ENCODE results near the gene SPATA22.
"Not testable (repeated sequence)": the region's sequence is repeated elsewhere in the genome, so short reads cannot be mapped to it uniquely, and the experiment has no call there.

The SPATA22 gene

DNA sequence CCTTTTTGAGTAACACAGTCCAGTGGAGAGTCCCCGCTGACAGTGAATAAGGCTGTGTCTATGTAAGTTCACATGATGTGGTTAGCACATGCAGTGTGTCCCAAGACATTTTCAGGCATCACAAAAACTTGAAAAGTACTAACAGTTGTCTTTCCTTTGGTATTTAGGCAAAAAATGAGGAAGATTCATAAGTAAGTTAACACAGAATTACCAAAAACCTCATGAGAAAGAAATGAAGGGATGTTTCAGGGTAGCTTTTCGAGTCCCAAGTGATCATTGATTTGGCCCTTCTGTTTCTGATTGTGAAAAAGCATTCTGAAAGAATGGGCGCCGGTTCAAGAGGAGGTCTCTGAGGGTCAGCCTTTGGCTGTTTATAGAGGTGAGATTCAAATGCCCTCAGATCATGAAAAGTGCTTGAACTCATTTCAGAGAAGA, 3.6 kb upstream of the SPATA22 start:
- in situ Hi-C loops (cut with MboI; ENCODE audit: low sequenced_read_pairs), result no loop called here

DNA sequence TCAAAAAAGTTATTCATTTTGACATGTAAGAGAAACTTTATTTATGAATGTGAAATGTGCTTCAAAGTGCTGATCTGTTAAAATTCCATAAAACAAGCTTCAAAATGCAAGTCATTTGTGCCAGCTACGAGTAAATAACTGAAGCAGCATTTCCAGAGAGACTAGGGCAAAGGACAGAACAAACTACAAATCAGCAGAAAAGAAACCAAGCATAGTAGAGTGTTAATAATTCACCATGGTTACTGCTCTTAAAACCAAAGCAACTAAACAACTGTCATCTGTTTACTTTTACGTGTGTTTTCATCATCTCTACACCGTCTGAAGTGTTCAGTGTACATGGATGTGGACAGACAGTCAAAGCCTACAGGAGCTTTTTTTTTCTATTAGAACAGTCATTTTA, 2.6 kb upstream of the SPATA22 start:
- in situ Hi-C loops (cut with MboI; ENCODE audit: low sequenced_read_pairs), result no loop called here

DNA sequence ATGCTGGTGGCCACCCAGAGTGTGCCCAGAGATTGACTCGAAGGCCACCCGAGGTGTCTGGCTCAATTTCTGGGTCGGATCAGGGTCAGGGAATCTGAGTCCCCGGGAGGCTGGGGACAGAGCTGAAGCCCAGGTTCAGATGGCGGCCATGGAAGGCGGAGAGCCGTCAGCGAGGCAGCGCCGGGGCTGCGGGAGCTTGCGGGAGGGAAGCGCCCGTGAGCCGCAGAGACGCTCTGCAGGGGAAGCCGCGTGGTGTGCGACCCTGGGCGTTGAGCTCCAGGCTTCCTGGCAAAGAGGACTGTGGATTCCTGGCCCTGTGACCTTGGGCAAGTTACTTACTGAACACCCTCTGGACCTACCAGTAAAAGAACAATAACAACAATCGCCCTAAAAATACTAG, 518 bp upstream of the SPATA22 start:
- in situ Hi-C loops (cut with MboI; ENCODE audit: low sequenced_read_pairs), result no loop called here

DNA sequence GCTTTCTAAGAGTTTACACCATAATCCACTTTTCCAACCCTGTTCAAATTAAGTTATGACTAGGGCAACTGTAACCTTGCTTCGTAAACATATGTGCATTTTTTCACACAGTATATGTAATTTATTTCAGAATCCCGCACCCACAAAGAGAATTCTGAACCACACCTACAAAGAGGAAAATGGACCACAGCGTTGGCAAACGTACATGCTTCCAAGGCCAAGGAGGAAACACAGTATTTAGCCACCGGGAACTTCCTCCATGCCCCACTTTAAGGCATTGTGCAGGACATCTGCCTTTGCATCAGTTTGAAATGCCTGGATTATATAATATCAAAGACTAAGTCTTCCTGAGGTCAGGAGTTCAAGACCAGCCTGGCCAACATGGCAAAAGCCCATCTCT, 2.1 kb downstream of the SPATA22 start:
- in situ Hi-C loops (cut with MboI; ENCODE audit: low sequenced_read_pairs), result no loop called here

DNA sequence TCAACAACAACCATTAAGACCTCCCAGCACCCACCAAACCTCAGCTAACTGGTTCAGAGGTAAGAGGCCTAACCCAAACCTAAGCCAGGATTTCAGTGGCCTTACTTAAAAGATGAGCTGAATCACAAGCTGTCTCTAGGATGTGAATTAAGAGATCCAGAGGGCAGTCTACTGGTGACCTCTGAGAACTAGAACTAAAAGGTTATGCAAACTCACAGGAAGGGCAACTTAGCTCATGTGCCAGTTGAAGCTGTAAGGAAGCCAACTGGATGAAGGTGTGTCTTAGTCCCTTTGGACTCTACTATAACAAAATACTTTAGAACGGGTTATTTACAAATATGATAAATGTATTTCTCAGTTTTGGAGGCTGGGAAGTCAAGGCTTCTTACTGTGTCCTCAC, 5.3 kb downstream of the SPATA22 start:
- in situ Hi-C loops (cut with MboI; ENCODE audit: low sequenced_read_pairs), result not testable (repeated sequence)

DNA sequence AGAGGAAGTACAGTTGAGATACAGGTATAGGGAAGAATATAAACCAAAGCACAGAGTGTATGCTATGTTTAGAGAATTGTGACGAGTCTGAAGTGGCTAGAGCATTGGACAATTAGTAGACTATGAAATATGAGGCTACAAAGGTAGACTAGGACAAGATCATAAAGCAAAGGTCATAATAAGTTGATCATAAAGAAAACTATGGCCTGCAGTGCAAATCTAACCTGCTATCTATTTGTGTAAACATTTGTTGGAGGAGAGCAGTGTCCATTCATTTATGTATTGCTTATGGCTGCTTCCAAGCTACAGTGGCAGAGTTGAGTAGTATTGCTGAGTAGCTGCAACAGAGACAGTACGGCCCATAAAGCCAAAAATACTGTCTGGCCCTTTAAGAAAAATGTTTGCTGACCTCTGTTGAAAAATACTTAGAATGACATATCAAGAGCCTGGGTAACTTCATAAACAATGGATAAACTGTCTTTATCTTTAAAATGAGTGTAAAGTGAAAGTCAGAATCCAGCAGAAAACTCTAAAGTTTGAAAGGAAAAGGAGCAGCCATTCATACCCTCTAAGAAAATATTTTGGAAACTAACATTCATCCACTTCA, 23.5 kb downstream of the SPATA22 start:
- in situ Hi-C loops (cut with MboI; ENCODE audit: low sequenced_read_pairs), result no loop called here

DNA sequence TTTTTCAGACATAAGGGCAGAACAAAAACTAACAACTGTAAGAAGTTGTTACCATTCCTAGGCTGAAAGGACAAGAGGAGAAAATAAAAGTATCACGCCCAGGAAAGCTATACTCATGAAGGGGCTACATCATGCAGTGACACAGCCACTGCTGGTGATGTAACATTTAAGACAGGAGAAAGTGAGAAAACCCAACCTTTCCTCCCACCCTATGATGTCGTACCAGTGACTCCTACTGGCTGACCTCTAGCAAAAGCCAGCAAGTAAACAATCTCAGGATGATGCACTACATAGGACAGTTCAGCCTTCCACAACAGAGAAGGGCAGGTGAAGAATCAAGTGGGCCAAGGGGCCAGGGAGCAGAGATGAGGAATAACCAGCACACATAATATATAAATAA, 24.0 kb downstream of the SPATA22 start:
- in situ Hi-C loops (cut with MboI; ENCODE audit: low sequenced_read_pairs), result no loop called here

DNA sequence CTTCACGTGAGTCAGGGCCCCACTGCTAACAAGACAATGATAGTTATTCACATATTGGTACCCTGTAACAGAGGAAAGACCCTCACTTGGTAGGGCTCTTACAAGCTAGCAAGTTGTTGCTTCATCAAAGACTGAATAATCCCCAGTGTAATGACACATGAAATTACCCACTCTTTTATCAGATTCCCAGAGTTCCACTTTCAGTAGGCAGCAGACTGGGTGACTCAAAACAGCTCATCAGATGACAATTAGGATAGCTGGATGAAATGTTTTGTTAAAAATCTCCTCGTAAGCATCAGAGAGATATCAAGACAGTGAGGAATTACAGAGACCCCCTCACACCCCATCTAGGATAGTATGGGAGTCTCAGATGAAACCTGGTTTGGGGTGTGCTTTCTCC, 31.2 kb downstream of the SPATA22 start:
- in situ Hi-C loops (cut with MboI; ENCODE audit: low sequenced_read_pairs), result no loop called here

DNA sequence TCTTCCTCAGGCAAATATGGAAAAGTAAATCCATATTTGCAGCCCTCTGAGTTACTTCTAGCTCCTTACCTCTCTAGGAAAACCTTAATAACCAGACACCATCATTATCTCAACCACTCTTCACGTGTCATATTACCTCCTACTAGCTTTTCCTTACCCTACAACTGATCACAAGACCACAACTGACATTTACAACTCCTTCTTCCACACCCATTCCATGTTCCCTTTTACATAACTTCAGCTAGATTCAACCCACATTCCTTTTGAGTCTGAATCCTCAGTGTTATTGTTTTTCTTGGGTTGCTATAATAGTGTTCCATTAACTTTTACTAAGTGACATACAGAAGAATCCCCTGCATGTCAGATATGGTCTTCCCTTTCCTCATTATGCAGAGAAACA, 33.3 kb downstream of the SPATA22 start:
- in situ Hi-C loops (cut with MboI; ENCODE audit: low sequenced_read_pairs), result no loop called here

DNA sequence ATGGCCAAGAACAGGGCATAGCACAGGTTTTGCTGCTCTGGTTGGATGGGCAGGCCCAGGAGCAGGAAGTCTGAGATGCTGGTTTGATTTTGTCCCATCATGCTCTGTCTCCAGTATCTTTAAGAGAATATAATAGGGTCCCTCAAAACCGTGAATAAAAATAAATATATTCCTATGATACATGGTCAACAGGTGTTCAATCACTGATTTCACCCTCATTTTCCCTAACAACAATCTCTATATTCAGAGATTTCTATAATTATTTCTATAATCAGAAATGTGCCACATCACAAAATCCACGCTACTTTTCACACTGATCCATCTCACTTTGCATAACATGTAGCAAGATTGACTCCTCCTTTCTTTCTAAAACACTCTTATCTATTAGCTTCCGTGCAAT, 37.9 kb downstream of the SPATA22 start, which contains the start of gene OR1E2:
Gene OR1E2, minus strand, starts transcription at position 101 of the 400 bp plus-strand sequence. Its CDS starts 0 bp downstream, at position 101.
- in situ Hi-C loops (cut with MboI; ENCODE audit: low sequenced_read_pairs), result no loop called here

DNA sequence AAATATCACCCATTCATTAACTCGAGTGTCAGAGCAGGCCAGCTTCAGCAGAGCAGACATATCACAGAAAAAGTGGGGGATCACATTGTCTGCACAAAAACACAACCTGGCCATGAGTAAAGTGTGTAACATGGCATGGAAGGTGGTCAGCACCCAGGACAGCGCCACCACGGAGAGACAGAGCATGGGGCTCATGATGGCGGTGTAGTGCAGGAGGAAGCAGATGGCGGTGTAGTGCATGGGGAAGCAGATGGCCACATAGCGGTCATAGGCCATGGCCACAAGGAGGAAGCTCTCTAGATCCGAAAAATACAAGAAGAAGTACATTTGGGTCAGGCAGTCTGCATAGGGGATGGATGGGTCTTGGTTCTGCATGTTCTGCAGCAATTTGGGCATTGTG, 38.4 kb downstream of the SPATA22 start:
- in situ Hi-C loops (cut with MboI; ENCODE audit: low sequenced_read_pairs), result not testable (repeated sequence)

DNA sequence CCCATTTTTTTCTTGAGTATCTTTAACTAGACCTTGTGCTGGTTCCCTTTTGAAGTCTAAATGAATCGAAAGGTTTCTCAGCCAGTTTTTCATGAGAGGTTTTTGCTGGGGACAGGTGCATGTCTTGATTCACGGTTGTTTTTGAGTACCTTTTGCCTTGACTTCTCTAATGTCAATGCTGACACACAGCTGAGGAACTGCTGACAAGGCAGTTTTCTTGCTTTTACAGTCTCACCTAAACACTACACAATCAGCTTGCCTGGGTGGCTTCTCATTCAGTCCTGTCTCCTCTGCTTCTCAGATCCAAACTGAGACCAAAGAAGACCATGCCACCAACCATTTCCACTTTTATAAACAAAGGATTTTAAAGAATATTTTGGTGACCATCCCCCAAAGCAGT, 53.4 kb downstream of the SPATA22 start:
- in situ Hi-C loops (cut with MboI; ENCODE audit: low sequenced_read_pairs), result no loop called here

DNA sequence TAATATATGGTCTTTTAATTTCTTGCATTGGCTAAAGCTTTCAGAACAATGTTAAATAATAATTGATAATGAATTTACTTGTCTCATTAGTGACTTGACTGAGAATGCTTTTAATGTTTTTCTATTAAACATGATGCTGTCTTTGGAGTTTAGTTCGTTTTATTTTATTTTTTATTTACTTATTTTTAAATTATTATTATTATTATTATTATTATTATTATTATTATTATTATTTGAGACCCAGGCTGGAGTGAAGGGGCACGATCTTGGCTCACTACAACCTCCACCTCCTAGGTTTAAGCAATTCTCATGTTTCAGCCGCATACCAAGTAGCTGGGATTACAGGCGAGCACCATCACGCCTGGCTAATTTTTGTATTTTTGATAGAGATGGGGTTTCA, 56.0 kb downstream of the SPATA22 start:
- in situ Hi-C loops (cut with MboI; ENCODE audit: low sequenced_read_pairs), result no loop called here

DNA sequence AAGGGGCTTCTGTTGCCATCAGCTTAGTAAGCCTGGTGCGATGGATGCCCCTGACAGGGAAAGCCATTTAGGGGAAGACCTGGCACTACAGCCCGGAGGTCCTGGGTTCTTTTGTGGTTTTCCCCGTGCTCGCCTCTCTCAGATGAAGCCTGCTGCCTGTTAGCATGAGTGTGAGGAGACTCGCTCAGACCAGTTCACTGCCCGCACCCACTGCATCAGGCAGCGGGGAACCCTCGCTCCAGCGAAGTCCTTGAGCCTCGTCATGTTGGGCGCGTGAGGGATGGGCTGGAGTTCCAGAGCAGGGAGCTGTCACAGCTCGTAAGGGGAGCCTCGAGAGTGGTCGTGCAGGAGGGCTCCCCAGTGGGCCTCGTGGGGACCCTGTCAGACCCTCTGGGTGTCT, 59.4 kb downstream of the SPATA22 start:
- in situ Hi-C loops (cut with MboI; ENCODE audit: low sequenced_read_pairs), result not testable (repeated sequence)

DNA sequence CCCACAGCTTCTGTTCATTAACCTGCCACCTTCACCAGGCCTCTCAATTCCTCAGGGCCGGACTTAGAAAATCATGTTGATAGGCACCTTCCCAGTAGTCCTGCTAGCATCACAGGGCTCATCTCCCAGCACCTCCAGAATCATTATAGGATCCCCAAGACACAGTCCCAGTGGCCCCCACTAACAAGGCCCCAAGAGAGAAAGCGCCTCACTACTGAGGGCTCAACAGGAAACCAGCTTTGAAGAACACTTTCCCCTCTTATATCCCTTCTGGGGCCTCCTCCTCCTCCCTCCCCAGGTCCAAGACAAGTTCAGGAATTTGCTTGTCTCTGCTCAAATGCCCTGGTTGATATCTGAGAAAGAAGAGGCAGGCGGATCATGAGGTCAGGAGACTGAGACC, 60.5 kb downstream of the SPATA22 start, which contains the start of gene OR3A3:
Gene OR3A3, plus strand, starts transcription at position 301 of the 400 bp plus-strand sequence.
- in situ Hi-C loops (cut with MboI; ENCODE audit: low sequenced_read_pairs), result no loop called here

DNA sequence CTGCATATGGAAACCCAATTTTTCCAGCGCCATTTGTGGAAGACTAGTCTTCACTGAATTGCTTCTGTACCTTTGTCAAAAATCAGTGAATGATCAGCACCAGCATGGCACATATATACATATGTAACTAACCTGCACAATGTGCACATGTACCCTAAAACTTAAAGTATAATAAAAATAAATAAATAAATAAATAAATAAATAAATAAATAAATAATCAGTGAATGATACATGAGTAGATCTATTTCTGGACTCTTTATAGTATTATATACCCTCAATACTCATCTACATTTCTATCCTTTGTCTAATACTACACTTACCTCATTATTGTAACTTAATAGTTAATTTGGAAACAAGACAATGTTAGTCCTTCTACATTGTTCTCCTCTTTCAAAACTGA, 67.8 kb downstream of the SPATA22 start:
- in situ Hi-C loops (cut with MboI; ENCODE audit: low sequenced_read_pairs), result not testable (repeated sequence)

DNA sequence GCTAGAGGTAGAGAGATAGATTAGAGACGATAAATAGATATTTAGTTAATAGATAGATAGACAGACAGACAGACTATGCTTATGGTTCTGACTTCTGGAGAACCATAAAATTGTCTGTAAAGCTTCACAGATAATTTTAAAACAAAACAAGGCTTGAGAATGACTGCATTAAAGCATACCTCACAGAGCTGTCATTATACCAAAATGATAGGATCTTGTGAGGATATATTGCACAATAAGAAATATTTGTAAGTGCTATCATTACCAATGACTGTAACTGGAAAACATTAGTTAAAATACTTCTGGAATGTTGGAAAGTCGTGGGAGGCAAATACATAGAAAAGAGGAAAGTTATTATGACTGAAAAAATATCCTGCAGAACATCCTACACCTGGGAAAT, 69.8 kb downstream of the SPATA22 start:
- in situ Hi-C loops (cut with MboI; ENCODE audit: low sequenced_read_pairs), result no loop called here

DNA sequence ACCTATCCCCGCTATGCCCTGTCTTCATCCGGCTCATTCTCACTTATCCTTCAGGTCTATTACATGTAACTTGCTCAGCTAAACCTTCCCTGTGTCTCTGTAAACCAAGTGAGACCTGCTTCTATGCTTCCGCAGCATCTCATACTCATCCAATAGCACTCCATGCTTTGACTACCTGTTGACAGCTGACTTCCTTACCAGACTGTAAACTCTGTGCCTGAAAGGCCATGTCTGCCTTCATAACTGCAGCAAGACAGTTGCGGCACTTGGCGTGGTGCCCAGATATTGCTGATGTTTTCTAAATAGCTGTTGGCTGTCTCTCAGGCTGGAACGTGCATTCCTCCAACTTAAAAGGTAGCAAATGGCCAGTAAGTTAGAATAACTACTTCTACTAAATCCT, 71.6 kb downstream of the SPATA22 start:
- in situ Hi-C loops (cut with MboI; ENCODE audit: low sequenced_read_pairs), result no loop called here

DNA sequence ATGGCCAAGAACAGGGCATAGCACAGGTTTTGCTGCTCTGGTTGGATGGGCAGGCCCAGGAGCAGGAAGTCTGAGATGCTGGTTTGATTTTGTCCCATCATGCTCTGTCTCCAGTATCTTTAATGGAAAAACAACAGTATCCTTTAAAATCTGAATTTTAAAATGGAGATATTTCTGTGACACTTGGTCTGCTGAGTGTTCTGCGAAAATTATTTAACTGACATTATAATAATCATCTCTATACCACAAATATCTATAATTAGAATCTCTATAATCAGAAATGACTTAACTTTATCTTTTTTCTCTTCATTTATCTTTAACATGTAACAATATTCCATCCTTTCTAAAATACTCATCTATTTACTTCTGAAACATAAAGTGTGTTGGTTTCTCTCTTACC, 73.3 kb downstream of the SPATA22 start, which contains the start of gene OR1E1:
Gene OR1E1, minus strand, starts transcription at position 101 of the 400 bp plus-strand sequence. Its CDS starts 0 bp downstream, at position 101.
- in situ Hi-C loops (cut with MboI; ENCODE audit: low sequenced_read_pairs), result no loop called here

DNA sequence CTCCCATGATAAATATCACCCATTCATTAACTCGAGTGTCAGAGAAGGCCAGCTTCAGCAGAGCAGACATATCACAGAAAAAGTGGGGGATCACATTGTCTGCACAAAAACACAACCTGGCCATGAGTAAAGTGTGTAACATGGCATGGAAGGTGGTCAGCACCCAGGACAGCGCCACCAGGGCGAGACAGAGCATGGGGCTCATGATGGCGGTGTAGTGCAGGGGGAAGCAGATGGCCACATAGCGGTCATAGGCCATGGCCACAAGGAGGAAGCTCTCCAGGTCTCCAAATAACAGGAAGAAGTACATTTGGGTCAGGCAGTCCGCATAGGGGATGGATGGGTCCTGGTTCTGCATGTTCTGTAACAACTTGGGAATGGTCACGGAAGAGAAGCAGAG, 73.8 kb downstream of the SPATA22 start:
- in situ Hi-C loops (cut with MboI; ENCODE audit: low sequenced_read_pairs), result not testable (repeated sequence)
